Transverse colon (tissue), 4 donors: ENCODE data around the gene ABCG1. TPM values are rescaled to one million over a fixed set of nuclear protein-coding genes. Genes with fewer than 3 reads are reported as not detected.

Experiments used
- DNase-seq: peaks from one replicate; pipeline ENCODE4 v3.0.0-alpha.2; 2019
- H3K27ac ChIP-seq, 4 donors: fragments of 200-600 bp; sonication (generic); 2 replicates each; pipeline ENCODE4 v1.5.1; 2016 to 2018; ENCODE audit warnings: inconsistent platforms in 4 of 4
- H3K27me3 ChIP-seq: fragments of 200-600 bp; sonication (generic); 2 replicates; pipeline ENCODE4 v1.5.1; 2017; ENCODE audit warnings: inconsistent platforms
- H3K36me3 ChIP-seq, 4 donors: fragments of 200-600 bp; sonication (generic); 2 replicates each; pipeline ENCODE4 v1.5.1; 2017 to 2019; ENCODE audit warnings: inconsistent platforms in 4 of 4
- H3K4me1 ChIP-seq, 4 donors: fragments of 200-600 bp; sonication (generic); 2 replicates each; pipeline ENCODE4 v1.5.1; 2017 to 2020; ENCODE audit warnings: inconsistent platforms in 4 of 4
- H3K4me3 ChIP-seq, 4 donors: fragments of 200-600 bp; sonication (generic); 1 replicate in 1 of 4; 2 replicates in 3 of 4; pipeline versions ENCODE4 v1.5.1 to v1.6.1; 2017 to 2019; ENCODE audit warnings: inconsistent platforms in 4 of 4
- H3K9me3 ChIP-seq, 2 donors: fragments of 200-600 bp; sonication (generic); 2 replicates each; pipeline ENCODE4 v1.5.1; 2017 to 2019; ENCODE audit warnings: inconsistent platforms in 2 of 2
- EP300 ChIP-seq: sonication (generic); formaldehyde crosslinking; IDR thresholded peaks from one replicate; pipeline ENCODE4 v1.6.1; 2017; ENCODE audit warnings: antibody characterized with exemption, low read depth
- POLR2A ChIP-seq: fragments of 450-650 bp; IDR thresholded peaks from one replicate; pipeline ENCODE4 v1.6.1; 2016; ENCODE audit warnings: antibody characterized with exemption, mild to moderate bottlenecking, moderate library complexity
- POLR2AphosphoS5 ChIP-seq, 3 donors: sonication (generic); formaldehyde crosslinking; IDR thresholded peaks; one replicate each; pipeline ENCODE4 v1.6.1; 2016; ENCODE audit warnings: antibody characterized with exemption in 3 of 3
- WGBS, 2 donors: methylation state at CpG; one replicate each; pipeline ENCODE4 v1.1.5; 2018; ENCODE audit warnings: low coverage in 1 of 2; 5-methylcytosine and 5-hydroxymethylcytosine counted together
- in situ Hi-C, 4 donors: fragments of 200-750 bp; cut with MboI; loops; one replicate each; pipeline versions ENCODE4 v1.15.0 to v1.15.1; 2017; ENCODE audit warnings: low sequenced_read_pairs in 3 of 4, low pct_ligation_motif_present in 1 of 4, low pct_unique_long_range_greater_than_20kb in 1 of 4
- intact Hi-C: fragments of 100-400 bp; cut with DNase I; formaldehyde crosslinking; loops from one replicate; pipeline ENCODE4 v1.15.1; 2023; ENCODE audit warnings: low total_unique reads
- total RNA-seq, 4 donors: library from RNA; depleted of rRNA; stranded (reverse); fragments of >200 nt; gene quantifications; one replicate each; pipeline ENCODE4 v1.1.0, GENCODE V29; 2016
- TF ChIP-seq, protein P1 (sequence below), 5 experiments: fragments of 200-600 bp in 3 of 5; fragments of 450-650 bp in 2 of 5; sonication (generic) in 3 of 5; IDR thresholded peaks; 1 replicate in 2 of 5; 2 replicates in 3 of 5; pipeline ENCODE4 v1.5.1; 2016 to 2017; ENCODE audit warnings: antibody characterized with exemption in 5 of 5, inconsistent platforms in 3 of 5, mild to moderate bottlenecking in 2 of 5, moderate library complexity in 1 of 5

The ABCG1 gene
- total RNA-seq, 4 donors from 2014 or later = 17.1 to 67.7 (median 53.2) TPM

DNA sequence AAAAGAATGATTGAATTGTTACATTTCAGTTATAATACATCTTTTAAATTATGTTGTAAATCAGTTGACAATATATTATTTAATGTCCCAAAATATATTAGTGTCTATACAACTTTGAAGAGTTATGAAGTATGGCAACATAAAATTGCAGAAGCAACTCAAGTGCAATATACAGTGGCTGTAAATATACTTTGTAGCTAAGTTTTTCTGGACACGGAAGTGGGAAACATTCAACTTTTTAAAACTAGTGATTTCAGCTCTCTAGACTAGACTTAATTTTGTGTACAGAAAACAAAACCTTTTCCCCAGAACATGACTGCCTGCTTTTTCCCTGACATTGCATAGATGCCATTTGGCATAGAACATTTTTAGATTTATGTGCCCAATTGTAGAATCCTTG is 29.5 kb upstream of the ABCG1 start:
- in situ Hi-C loops = no loop called here

GRCh38 chr21:42189860-42190485 is 29.0 kb upstream of the ABCG1 start:
- H3K9me3 ChIP-seq = no peaks in the 10 kb centered on the region
- H3K4me1 ChIP-seq = peaks cover 0 to 25% (median 9%) of the 10 kb centered on the region in 4 donors
- no peaks in the 10 kb centered on the region for H3K36me3 ChIP-seq
- no peak overlapping the region for H3K27ac ChIP-seq
- H3K27me3 ChIP-seq = no peaks in the 10 kb centered on the region
- no peak for DNase-seq
- in situ Hi-C loops (no loop called here), intact Hi-C loops (no loop called here)
- no peak for TF ChIP-seq POLR2AphosphoS5 (IDR thresholded peaks at IDR 0.05)
- TF ChIP-seq POLR2A = no peak
- TF ChIP-seq, protein P1, sequence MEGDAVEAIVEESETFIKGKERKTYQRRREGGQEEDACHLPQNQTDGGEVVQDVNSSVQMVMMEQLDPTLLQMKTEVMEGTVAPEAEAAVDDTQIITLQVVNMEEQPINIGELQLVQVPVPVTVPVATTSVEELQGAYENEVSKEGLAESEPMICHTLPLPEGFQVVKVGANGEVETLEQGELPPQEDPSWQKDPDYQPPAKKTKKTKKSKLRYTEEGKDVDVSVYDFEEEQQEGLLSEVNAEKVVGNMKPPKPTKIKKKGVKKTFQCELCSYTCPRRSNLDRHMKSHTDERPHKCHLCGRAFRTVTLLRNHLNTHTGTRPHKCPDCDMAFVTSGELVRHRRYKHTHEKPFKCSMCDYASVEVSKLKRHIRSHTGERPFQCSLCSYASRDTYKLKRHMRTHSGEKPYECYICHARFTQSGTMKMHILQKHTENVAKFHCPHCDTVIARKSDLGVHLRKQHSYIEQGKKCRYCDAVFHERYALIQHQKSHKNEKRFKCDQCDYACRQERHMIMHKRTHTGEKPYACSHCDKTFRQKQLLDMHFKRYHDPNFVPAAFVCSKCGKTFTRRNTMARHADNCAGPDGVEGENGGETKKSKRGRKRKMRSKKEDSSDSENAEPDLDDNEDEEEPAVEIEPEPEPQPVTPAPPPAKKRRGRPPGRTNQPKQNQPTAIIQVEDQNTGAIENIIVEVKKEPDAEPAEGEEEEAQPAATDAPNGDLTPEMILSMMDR (IDR thresholded peaks at IDR 0.05) = no peak
- no peak for TF ChIP-seq EP300
- 88 to 93% methylated on average over 6 to 11 of the region's 11 CpGs for WGBS, 2 donors
- H3K4me3 ChIP-seq = no peak overlapping the region

More for the DNA sequence above, 29.5 kb upstream of the ABCG1 start:
- no peak overlapping the region for H3K4me3 ChIP-seq
- no peaks in the 10 kb centered on the region for H3K36me3 ChIP-seq
- DNase-seq = no peak
- H3K4me1 ChIP-seq = peaks cover 0 to 22% (median 8%) of the 10 kb centered on the region in 4 donors
- no peaks in the 10 kb centered on the region for H3K9me3 ChIP-seq
- no peaks in the 10 kb centered on the region for H3K27me3 ChIP-seq
- peak overlapping the region in 1 of 4 donors; percentile 80 for H3K27ac ChIP-seq
- 71 to 82% methylated on average over 1 of the region's 1 CpG for WGBS, 2 donors
- no peak for TF ChIP-seq POLR2AphosphoS5 (IDR thresholded peaks at IDR 0.05)
- TF ChIP-seq POLR2A = no peak
- no peak for TF ChIP-seq EP300
- intact Hi-C loops = no loop called here

GRCh38 chr21:42190486-42190863 is 28.5 kb upstream of the ABCG1 start:
- Histone ChIP-seq H3K9me3 (no peaks in the 10 kb centered on the region), H3K4me1 (peaks cover 1 to 30% (median 10%) of the 10 kb centered on the region in 4 donors), H3K4me3 (no peak overlapping the region), H3K36me3 (no peaks in the 10 kb centered on the region), H3K27me3 (no peaks in the 10 kb centered on the region), H3K27ac (no peak overlapping the region)
- TF ChIP-seq POLR2AphosphoS5 (IDR thresholded peaks at IDR 0.05) (no peak), EP300 (no peak), POLR2A (no peak)
- TF ChIP-seq, protein P1 (IDR thresholded peaks at IDR 0.05) = no peak
- no peak for DNase-seq
- 84% methylated on average over 8 of the region's 8 CpGs; no CpG with 5 or more reads in 1 of the 2 donors for WGBS, 2 donors
- in situ Hi-C loops (no loop called here), intact Hi-C loops (no loop called here)

GRCh38 chr21:42191064-42191463 is 27.9 kb upstream of the ABCG1 start:
- in situ Hi-C loops (no loop called here), intact Hi-C loops (no loop called here)
- TF ChIP-seq EP300 (no peak), POLR2AphosphoS5 (IDR thresholded peaks at IDR 0.05) (no peak), POLR2A (no peak)
- TF ChIP-seq, protein P1 (IDR thresholded peaks at IDR 0.05) = no peak
- Histone ChIP-seq H3K9me3 (no peaks in the 10 kb centered on the region), H3K27me3 (no peaks in the 10 kb centered on the region), H3K36me3 (no peaks in the 10 kb centered on the region), H3K4me1 (peaks cover 7 to 36% (median 10%) of the 10 kb centered on the region in 4 donors), H3K27ac (no peak overlapping the region), H3K4me3 (no peak overlapping the region)
- DNase-seq = no peak
- 97% methylated on average over 5 of the region's 5 CpGs; no CpG with 5 or more reads in 1 of the 2 donors for WGBS, 2 donors
